Measurements from ENCODE around the gene DNAI4. TPM values are rescaled to one million over a fixed set of nuclear protein-coding genes. Genes with fewer than 3 reads are reported as not detected.
A peak's percentile ranks its signal among the peaks of the same experiment; 100 is the strongest.

DNAI4 gene
- total RNA-seq, 2 donors from 2014 or later = 0.66 to 9.1 TPM

GRCh38 chr1:66951513-66951912, 26.9 kb upstream of the DNAI4 start:
- Histone ChIP-seq H3K9me3 (no peaks in the 10 kb centered on the region), H3K36me3 (replicated peaks in 1 of 2; ENCODE audit: insufficient read depth in 1 of 2, low read depth in 2 of 2) (peaks cover 0 to 7% of the 10 kb centered on the region in 2 donors), H3K4me1 (peaks cover 14% of the 10 kb centered on the region), H3K27ac (no peak overlapping the region), H3K27me3 (no peaks in the 10 kb centered on the region), H3K4me3 (no peak overlapping the region)
- intact Hi-C loops (cut with DNase I) = no loop called here
- DNase-seq (no peak), ATAC-seq (no peak)
- no peak for TF ChIP-seq CTCF (IDR thresholded peaks at IDR 0.05)
- TF ChIP-seq POLR2A (IDR thresholded peaks at IDR 0.05) = no peak
- 95 to 97% methylated on average over 6 of the region's 6 CpGs for WGBS, 2 donors

- Histone ChIP-seq H3K27me3 (no peaks in the 10 kb centered on the region), H3K9me3 (no peaks in the 10 kb centered on the region), H3K4me3 (no peak overlapping the region), H3K4me1 (peaks cover 17% of the 10 kb centered on the region), H3K27ac (no peak overlapping the region), H3K36me3 (replicated peaks in 1 of 2; ENCODE audit: insufficient read depth in 1 of 2, low read depth in 2 of 2) (peaks cover 0 to 7% of the 10 kb centered on the region in 2 donors)
- TF ChIP-seq POLR2A (IDR thresholded peaks at IDR 0.05) (no peak), CTCF (IDR thresholded peaks at IDR 0.05) (no peak)
- ATAC-seq (no peak), DNase-seq (no peak)
- intact Hi-C loops (cut with DNase I) = no loop called here
- WGBS, 2 donors = 26 to 42% methylated on average over 1 of the region's 1 CpG
Observed at GRCh38 chr1:66947267-66947666, 22.6 kb upstream of the DNAI4 start.

GRCh38 chr1:66945316-66945715, 20.7 kb upstream of the DNAI4 start:
- intact Hi-C loops (cut with DNase I) = no loop called here
- Histone ChIP-seq H3K4me1 (peaks cover 17% of the 10 kb centered on the region), H3K9me3 (no peaks in the 10 kb centered on the region), H3K36me3 (replicated peaks in 1 of 2; ENCODE audit: insufficient read depth in 1 of 2, low read depth in 2 of 2) (peaks cover 0 to 4% of the 10 kb centered on the region in 2 donors), H3K27ac (no peak overlapping the region), H3K27me3 (no peaks in the 10 kb centered on the region), H3K4me3 (no peak overlapping the region)
- ATAC-seq (no peak), DNase-seq (no peak)
- TF ChIP-seq CTCF (IDR thresholded peaks at IDR 0.05) (no peak), POLR2A (IDR thresholded peaks at IDR 0.05) (no peak)
- 87 to 93% methylated on average over 3 of the region's 3 CpGs for WGBS, 2 donors

- TF ChIP-seq CTCF (IDR thresholded peaks at IDR 0.05) = no peak
- no peak for TF ChIP-seq POLR2A (IDR thresholded peaks at IDR 0.05)
- Histone ChIP-seq H3K4me3 (no peak overlapping the region), H3K27ac (peak overlapping the region in 1 of 4 donors; percentile 9), H3K27me3 (no peaks in the 10 kb centered on the region), H3K36me3 (replicated peaks in 1 of 2; ENCODE audit: insufficient read depth in 1 of 2, low read depth in 2 of 2) (peaks cover 0 to 3% of the 10 kb centered on the region in 2 donors), H3K9me3 (no peaks in the 10 kb centered on the region), H3K4me1 (peaks cover 17% of the 10 kb centered on the region)
- 84 to 92% methylated on average over 7 of the region's 7 CpGs for WGBS, 2 donors
- peak; percentile 50 for ATAC-seq
- intact Hi-C loops (cut with DNase I) = no loop called here
- peak in 3 of 4 donors; percentile 26 to 44 (median 41) for DNase-seq
Observed at GRCh38 chr1:66944330-66945274, 19.9 kb upstream of the DNAI4 start.

Data from body of pancreas (tissue), 4 donors.